ENCODE results near the gene AFTPH.

DNA sequence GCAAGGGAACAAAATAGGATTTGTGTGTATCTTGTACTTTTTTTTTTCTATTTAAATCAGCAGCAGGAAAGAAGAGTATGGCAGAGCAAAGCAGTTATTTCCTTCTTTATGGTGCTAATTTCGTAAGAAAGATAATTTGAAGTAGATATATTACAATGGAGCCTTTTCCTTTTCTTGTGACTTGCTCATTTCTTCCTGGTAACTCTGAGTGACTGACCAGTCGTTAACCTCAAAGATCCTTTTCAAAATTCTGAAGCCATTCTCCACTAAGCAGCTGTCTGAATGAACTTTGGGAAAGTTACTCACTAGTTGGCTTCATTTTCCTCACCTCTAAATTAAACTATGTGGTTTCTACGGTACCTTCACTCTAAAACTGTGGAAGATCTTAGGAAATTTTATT is 24.6 kb downstream of the AFTPH start:
- TF ChIP-seq, protein P1, sequence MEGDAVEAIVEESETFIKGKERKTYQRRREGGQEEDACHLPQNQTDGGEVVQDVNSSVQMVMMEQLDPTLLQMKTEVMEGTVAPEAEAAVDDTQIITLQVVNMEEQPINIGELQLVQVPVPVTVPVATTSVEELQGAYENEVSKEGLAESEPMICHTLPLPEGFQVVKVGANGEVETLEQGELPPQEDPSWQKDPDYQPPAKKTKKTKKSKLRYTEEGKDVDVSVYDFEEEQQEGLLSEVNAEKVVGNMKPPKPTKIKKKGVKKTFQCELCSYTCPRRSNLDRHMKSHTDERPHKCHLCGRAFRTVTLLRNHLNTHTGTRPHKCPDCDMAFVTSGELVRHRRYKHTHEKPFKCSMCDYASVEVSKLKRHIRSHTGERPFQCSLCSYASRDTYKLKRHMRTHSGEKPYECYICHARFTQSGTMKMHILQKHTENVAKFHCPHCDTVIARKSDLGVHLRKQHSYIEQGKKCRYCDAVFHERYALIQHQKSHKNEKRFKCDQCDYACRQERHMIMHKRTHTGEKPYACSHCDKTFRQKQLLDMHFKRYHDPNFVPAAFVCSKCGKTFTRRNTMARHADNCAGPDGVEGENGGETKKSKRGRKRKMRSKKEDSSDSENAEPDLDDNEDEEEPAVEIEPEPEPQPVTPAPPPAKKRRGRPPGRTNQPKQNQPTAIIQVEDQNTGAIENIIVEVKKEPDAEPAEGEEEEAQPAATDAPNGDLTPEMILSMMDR (tag by site-specific recombination; IDR thresholded peaks at IDR 0.05): no peak
- TF ChIP-seq ZNF211 (tag by site-specific recombination; IDR thresholded peaks at IDR 0.05; ENCODE audit: low read depth) (no peak), ZFP41 (tag by site-specific recombination; IDR thresholded peaks at IDR 0.05; ENCODE audit: borderline replicate concordance) (no peak), ZFP69B (tag by site-specific recombination; IDR thresholded peaks at IDR 0.05) (no peak), ZEB2 (tag by site-specific recombination; IDR thresholded peaks at IDR 0.05) (no peak), ZNF792 (tag by site-specific recombination; IDR thresholded peaks at IDR 0.05) (no peak)
- TF ChIP-seq, protein P2, sequence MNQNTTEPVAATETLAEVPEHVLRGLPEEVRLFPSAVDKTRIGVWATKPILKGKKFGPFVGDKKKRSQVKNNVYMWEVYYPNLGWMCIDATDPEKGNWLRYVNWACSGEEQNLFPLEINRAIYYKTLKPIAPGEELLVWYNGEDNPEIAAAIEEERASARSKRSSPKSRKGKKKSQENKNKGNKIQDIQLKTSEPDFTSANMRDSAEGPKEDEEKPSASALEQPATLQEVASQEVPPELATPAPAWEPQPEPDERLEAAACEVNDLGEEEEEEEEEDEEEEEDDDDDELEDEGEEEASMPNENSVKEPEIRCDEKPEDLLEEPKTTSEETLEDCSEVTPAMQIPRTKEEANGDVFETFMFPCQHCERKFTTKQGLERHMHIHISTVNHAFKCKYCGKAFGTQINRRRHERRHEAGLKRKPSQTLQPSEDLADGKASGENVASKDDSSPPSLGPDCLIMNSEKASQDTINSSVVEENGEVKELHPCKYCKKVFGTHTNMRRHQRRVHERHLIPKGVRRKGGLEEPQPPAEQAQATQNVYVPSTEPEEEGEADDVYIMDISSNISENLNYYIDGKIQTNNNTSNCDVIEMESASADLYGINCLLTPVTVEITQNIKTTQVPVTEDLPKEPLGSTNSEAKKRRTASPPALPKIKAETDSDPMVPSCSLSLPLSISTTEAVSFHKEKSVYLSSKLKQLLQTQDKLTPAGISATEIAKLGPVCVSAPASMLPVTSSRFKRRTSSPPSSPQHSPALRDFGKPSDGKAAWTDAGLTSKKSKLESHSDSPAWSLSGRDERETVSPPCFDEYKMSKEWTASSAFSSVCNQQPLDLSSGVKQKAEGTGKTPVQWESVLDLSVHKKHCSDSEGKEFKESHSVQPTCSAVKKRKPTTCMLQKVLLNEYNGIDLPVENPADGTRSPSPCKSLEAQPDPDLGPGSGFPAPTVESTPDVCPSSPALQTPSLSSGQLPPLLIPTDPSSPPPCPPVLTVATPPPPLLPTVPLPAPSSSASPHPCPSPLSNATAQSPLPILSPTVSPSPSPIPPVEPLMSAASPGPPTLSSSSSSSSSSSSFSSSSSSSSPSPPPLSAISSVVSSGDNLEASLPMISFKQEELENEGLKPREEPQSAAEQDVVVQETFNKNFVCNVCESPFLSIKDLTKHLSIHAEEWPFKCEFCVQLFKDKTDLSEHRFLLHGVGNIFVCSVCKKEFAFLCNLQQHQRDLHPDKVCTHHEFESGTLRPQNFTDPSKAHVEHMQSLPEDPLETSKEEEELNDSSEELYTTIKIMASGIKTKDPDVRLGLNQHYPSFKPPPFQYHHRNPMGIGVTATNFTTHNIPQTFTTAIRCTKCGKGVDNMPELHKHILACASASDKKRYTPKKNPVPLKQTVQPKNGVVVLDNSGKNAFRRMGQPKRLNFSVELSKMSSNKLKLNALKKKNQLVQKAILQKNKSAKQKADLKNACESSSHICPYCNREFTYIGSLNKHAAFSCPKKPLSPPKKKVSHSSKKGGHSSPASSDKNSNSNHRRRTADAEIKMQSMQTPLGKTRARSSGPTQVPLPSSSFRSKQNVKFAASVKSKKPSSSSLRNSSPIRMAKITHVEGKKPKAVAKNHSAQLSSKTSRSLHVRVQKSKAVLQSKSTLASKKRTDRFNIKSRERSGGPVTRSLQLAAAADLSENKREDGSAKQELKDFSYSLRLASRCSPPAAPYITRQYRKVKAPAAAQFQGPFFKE (tag by site-specific recombination; IDR thresholded peaks at IDR 0.05; ENCODE audit: borderline replicate concordance): no peak
